Neuronal stem cell (in vitro differentiated cells): ENCODE data around the gene SPRN.
A peak's percentile ranks its signal among the peaks of the same experiment; 100 is the strongest.

Experiments used
- DNase-seq: peaks from one replicate; pipeline ENCODE4 v3.0.0-alpha.2; 2013; ENCODE audit warnings: low spot score
- H2AFZ ChIP-seq: one replicate; pipeline ENCODE4 v1.6.1; 2013; ENCODE audit warnings: mild to moderate bottlenecking, low read length, inconsistent platforms
- H2AK5ac ChIP-seq: 2 replicates; pipeline ENCODE4 v1.6.1; 2013; ENCODE audit warnings: low read depth, mild to moderate bottlenecking, inconsistent platforms, low read length, moderate library complexity, mixed read lengths
- H2BK120ac ChIP-seq: 2 replicates; pipeline ENCODE4 v1.6.1; 2013; ENCODE audit warnings: low read depth, mild to moderate bottlenecking, inconsistent platforms, low read length, moderate library complexity, mixed read lengths
- H2BK12ac ChIP-seq: one replicate; pipeline ENCODE4 v1.6.1; 2013; ENCODE audit warnings: low read length, inconsistent platforms
- H2BK15ac ChIP-seq: 2 replicates; pipeline ENCODE4 v1.6.1; 2013; ENCODE audit warnings: mild to moderate bottlenecking, low read length, inconsistent platforms, mixed read lengths
- H2BK5ac ChIP-seq: one replicate; pipeline ENCODE4 v1.6.1; 2013; ENCODE audit warnings: inconsistent platforms, mild to moderate bottlenecking, low read length, moderate library complexity
- H3K14ac ChIP-seq: one replicate; pipeline ENCODE4 v1.6.1; 2013; ENCODE audit warnings: low read length, inconsistent platforms
- H3K18ac ChIP-seq: 2 replicates; pipeline ENCODE4 v1.6.1; 2013; ENCODE audit warnings: low read length, inconsistent platforms
- H3K23ac ChIP-seq: 2 replicates; pipeline ENCODE4 v1.6.1; 2013; ENCODE audit warnings: low read depth, mild to moderate bottlenecking, mixed read lengths, low read length, inconsistent platforms; ENCODE audit not compliant: poor library complexity
- H3K27ac ChIP-seq: replicated peaks from 3 replicates; pipeline ENCODE4 v1.5.1; 2013; ENCODE audit warnings: low read length, inconsistent platforms
- H3K27me3 ChIP-seq, 3 experiments: 2 replicates each; pipeline ENCODE4 v1.6.1; 2013; ENCODE audit warnings: low read length in 3 of 3, mild to moderate bottlenecking in 2 of 3, inconsistent platforms in 1 of 3, low read depth in 1 of 3, mixed read lengths in 1 of 3, moderate library complexity in 1 of 3; ENCODE audit not compliant: control insufficient read depth in 3 of 3, insufficient read depth in 3 of 3
- H3K36me3 ChIP-seq, 2 donors: replicated peaks in 1 of 2; 2 replicates each; pipeline ENCODE4 v1.6.1; 2013; ENCODE audit warnings: low read length in 2 of 2; ENCODE audit not compliant: control insufficient read depth in 2 of 2, insufficient read depth in 2 of 2
- H3K4ac ChIP-seq: 2 replicates; pipeline ENCODE4 v1.6.1; 2013; ENCODE audit warnings: inconsistent platforms, mild to moderate bottlenecking, low read length, moderate library complexity
- H3K4me1 ChIP-seq, 2 donors: 1 replicate in 1 of 2; 2 replicates in 1 of 2; pipeline ENCODE4 v1.6.1; 2013; ENCODE audit warnings: low read length in 2 of 2, low read depth in 1 of 2; ENCODE audit not compliant: control insufficient read depth in 2 of 2, insufficient read depth in 1 of 2
- H3K4me2 ChIP-seq: one replicate; pipeline ENCODE4 v1.6.1; 2013; ENCODE audit warnings: mild to moderate bottlenecking, low read length, inconsistent platforms; ENCODE audit not compliant: insufficient read depth, poor library complexity, severe bottlenecking
- H3K4me3 ChIP-seq, 2 donors: 2 replicates each; pipeline ENCODE4 v1.5.1; 2013; ENCODE audit warnings: low read length in 2 of 2, mild to moderate bottlenecking in 2 of 2, inconsistent platforms in 1 of 2, moderate library complexity in 1 of 2
- H3K79me1 ChIP-seq: one replicate; pipeline ENCODE4 v1.6.1; 2013; ENCODE audit warnings: low read depth, mild to moderate bottlenecking, inconsistent platforms, low read length, moderate library complexity
- H3K9ac ChIP-seq: one replicate; pipeline ENCODE4 v1.6.1; 2013; ENCODE audit warnings: mild to moderate bottlenecking, low read depth, low read length, inconsistent platforms; ENCODE audit not compliant: poor library complexity
- H3K9me3 ChIP-seq, 2 donors: replicated peaks in 1 of 2; 2 replicates each; pipeline versions ENCODE3 to v1.6.1; 2013; ENCODE audit warnings: low read length in 2 of 2, mild to moderate bottlenecking in 2 of 2, inconsistent platforms in 1 of 2, low read depth in 1 of 2, mixed read lengths in 1 of 2, moderate library complexity in 1 of 2; ENCODE audit not compliant: control insufficient read depth in 2 of 2, insufficient read depth in 1 of 2
- H4K8ac ChIP-seq: one replicate; pipeline ENCODE4 v1.6.1; 2013; ENCODE audit warnings: low read depth, mild to moderate bottlenecking, inconsistent platforms, low read length, moderate library complexity
- H4K91ac ChIP-seq: one replicate; pipeline ENCODE4 v1.6.1; 2013; ENCODE audit warnings: low read length, low read depth, mild to moderate bottlenecking, inconsistent platforms; ENCODE audit not compliant: poor library complexity
- WGBS, 2 donors: extraction: QIAGEN DNeasy Blood & Tissue Kit; methylation state at CpG; one replicate each; pipeline ENCODE4 v1.1.7; 2013; ENCODE audit warnings: missing lambda C conversion rate in 2 of 2, mixed read lengths in 1 of 2; ENCODE audit not compliant: insufficient read length in 2 of 2, insufficient replicate concordance in 1 of 2; ENCODE audit errors: extremely low coverage in 2 of 2; 5-methylcytosine and 5-hydroxymethylcytosine counted together

SPRN gene

GRCh38 chr10:133452453-133452852 is 28.0 kb upstream of the SPRN start:
- Histone ChIP-seq H3K4me2 (no peak overlapping the region), H3K27me3 (no peaks in the 10 kb centered on the region), H3K4me3 (no peak overlapping the region), H2BK15ac (no peak overlapping the region), H2AFZ (no peak overlapping the region), H2BK12ac (no peak overlapping the region), H3K4me1 (no peaks in the 10 kb centered on the region), H3K9me3 (peaks cover 0 to 43% of the 10 kb centered on the region in 2 donors), H3K27ac (no peak overlapping the region), H3K79me1 (peaks cover 3% of the 10 kb centered on the region), H3K36me3 (no peaks in the 10 kb centered on the region), H2AK5ac (no peak overlapping the region), H2BK5ac (no peak overlapping the region), H4K8ac (no peak overlapping the region), H4K91ac (no peak overlapping the region), H3K23ac (no peak overlapping the region), H3K14ac (no peak overlapping the region), H3K4ac (no peak overlapping the region), H3K9ac (no peak overlapping the region), H3K18ac (no peak overlapping the region), H2BK120ac (no peak overlapping the region)
- no peak for DNase-seq
- WGBS, 2 donors: no CpG with 5 or more reads among the region's 4 CpGs

- Histone ChIP-seq H2AFZ (no peak overlapping the region), H3K18ac (no peak overlapping the region), H3K9me3 (peaks cover 0 to 39% of the 10 kb centered on the region in 2 donors), H3K9ac (no peak overlapping the region), H4K91ac (no peak overlapping the region), H3K27me3 (no peaks in the 10 kb centered on the region), H2BK120ac (no peak overlapping the region), H2BK12ac (no peak overlapping the region), H2AK5ac (no peak overlapping the region), H2BK15ac (no peak overlapping the region), H4K8ac (no peak overlapping the region), H3K27ac (no peak overlapping the region), H3K4ac (no peak overlapping the region), H3K4me3 (no peak overlapping the region), H3K4me1 (no peaks in the 10 kb centered on the region), H3K36me3 (no peaks in the 10 kb centered on the region), H3K14ac (no peak overlapping the region), H3K4me2 (no peak overlapping the region), H3K23ac (no peak overlapping the region), H2BK5ac (no peak overlapping the region), H3K79me1 (no peaks in the 10 kb centered on the region)
- no peak for DNase-seq
- no CpG with 5 or more reads among the region's 4 CpGs for WGBS, 2 donors
Observed at GRCh38 chr10:133451346-133451745, 26.9 kb upstream of the SPRN start.

DNA sequence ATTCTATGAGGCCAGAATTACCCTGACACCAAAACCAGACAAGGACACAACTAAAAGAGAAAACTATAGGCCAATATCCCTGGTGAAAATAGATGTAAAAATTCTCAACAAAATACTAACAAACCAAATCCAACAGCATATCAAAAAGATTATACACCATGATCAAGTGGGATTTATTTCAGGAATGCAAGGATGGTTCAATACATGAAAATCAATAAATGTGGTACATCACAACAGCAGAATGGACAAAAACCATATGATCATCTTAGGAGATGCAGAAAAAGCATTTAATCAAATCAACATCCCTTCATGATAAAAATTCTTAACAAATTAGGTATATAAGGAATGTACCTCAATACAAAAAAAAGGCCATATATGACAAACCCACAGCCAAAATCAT is 23.7 kb upstream of the SPRN start:
- no peak overlapping the region for H3K14ac ChIP-seq
- no peaks in the 10 kb centered on the region for H3K4me1 ChIP-seq
- H3K4me3 ChIP-seq: no peak overlapping the region
- no peak overlapping the region for H3K27ac ChIP-seq
- H3K36me3 ChIP-seq: no peaks in the 10 kb centered on the region
- no peak overlapping the region for H3K9ac ChIP-seq
- no peak overlapping the region for H4K91ac ChIP-seq
- H3K23ac ChIP-seq: no peak overlapping the region
- H4K8ac ChIP-seq: no peak overlapping the region
- no peak overlapping the region for H3K18ac ChIP-seq
- no peak overlapping the region for H2AK5ac ChIP-seq
- no peak overlapping the region for H2BK15ac ChIP-seq
- no peak overlapping the region for H2BK5ac ChIP-seq
- peaks cover 3% of the 10 kb centered on the region for H3K79me1 ChIP-seq
- H3K27me3 ChIP-seq: no peaks in the 10 kb centered on the region
- H2BK12ac ChIP-seq: no peak overlapping the region
- H3K4ac ChIP-seq: no peak overlapping the region
- DNase-seq: no peak
- no peak overlapping the region for H2AFZ ChIP-seq
- H3K4me2 ChIP-seq: no peak overlapping the region
- no peak overlapping the region for H2BK120ac ChIP-seq
- H3K9me3 ChIP-seq: peaks cover 0 to 34% of the 10 kb centered on the region in 2 donors

DNA sequence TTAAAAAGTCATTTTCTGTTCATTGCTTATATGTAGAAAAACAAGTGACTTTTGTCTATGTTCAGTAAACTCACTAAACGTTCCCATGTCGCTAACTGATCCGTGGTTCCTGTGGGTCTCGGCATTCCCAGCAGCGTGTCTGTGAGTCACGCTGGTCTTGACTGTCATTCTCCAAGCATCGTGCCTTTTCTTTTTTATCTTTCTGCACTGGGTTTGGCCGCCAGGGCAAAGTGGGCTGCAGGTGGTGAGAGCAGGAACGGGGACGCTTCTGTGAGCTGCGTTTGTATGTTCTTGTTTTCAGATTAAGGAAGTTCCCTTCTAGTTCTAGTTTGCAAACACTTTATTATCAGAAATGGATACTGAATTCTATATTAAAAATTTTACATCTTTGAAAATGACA is 22.6 kb upstream of the SPRN start:
- no peak overlapping the region for H2BK120ac ChIP-seq
- H2AFZ ChIP-seq: no peak overlapping the region
- no peak overlapping the region for H3K9ac ChIP-seq
- H3K18ac ChIP-seq: no peak overlapping the region
- no peaks in the 10 kb centered on the region for H3K27me3 ChIP-seq
- no peak overlapping the region for H3K14ac ChIP-seq
- H3K79me1 ChIP-seq: peaks cover 3% of the 10 kb centered on the region
- no CpG with 5 or more reads among the region's 11 CpGs for WGBS, 2 donors
- H3K4me1 ChIP-seq: no peaks in the 10 kb centered on the region
- no peak overlapping the region for H3K27ac ChIP-seq
- H3K23ac ChIP-seq: no peak overlapping the region
- no peak overlapping the region for H2AK5ac ChIP-seq
- DNase-seq: no peak
- H3K4me2 ChIP-seq: no peak overlapping the region
- no peak overlapping the region for H4K91ac ChIP-seq
- peak overlapping the region in 1 of 2 donors; percentile 26 for H3K4me3 ChIP-seq
- no peak overlapping the region for H2BK15ac ChIP-seq
- H2BK12ac ChIP-seq: no peak overlapping the region
- no peak overlapping the region for H4K8ac ChIP-seq
- H3K4ac ChIP-seq: no peak overlapping the region
- no peaks in the 10 kb centered on the region for H3K36me3 ChIP-seq
- H2BK5ac ChIP-seq: no peak overlapping the region
- H3K9me3 ChIP-seq: peaks cover 0 to 42% of the 10 kb centered on the region in 2 donors
